ENCODE results near the gene FSTL4. TPM values are rescaled to one million over a fixed set of nuclear protein-coding genes. Genes with fewer than 3 reads are reported as not detected.

Gene FSTL4
- total and polyA plus RNA-seq, 8 donors = 0.11 to 2.9 (median 0.22) TPM

- Histone ChIP-seq H3K4me1 (peaks cover 9 to 14% of the 10 kb centered on the region in 2 donors), H3K27me3 (no peaks in the 10 kb centered on the region), H3K9me3 (no peaks in the 10 kb centered on the region), H3K4me3 (no peak overlapping the region), H3K27ac (peak overlapping the region in 1 of 2 donors; percentile 31), H3K36me3 (no peaks in the 10 kb centered on the region)
- peak; percentile 81 for ATAC-seq
- intact Hi-C loops (cut with DNase I) = no loop called here
- DNase-seq = peak in 2 of 4 donors; percentile 38 to 56
- no peak for TF ChIP-seq CTCF (IDR thresholded peaks at IDR 0.05)
Measured at GRCh38 chr5:133241179-133242092, 370.9 kb downstream of the FSTL4 start.

GRCh38 chr5:133240425-133241091 lies 371.8 kb downstream of the FSTL4 start:
- TF ChIP-seq CTCF (IDR thresholded peaks at IDR 0.05) = no peak
- no peak overlapping the region for H3K4me3 ChIP-seq
- peak in 1 of 4 donors; percentile 57 for DNase-seq
- intact Hi-C loops (cut with DNase I) = no loop called here
- H3K27me3 ChIP-seq = no peaks in the 10 kb centered on the region
- ATAC-seq = peak; percentile 62
- peaks cover 9 to 14% of the 10 kb centered on the region in 2 donors for H3K4me1 ChIP-seq
- no peaks in the 10 kb centered on the region for H3K9me3 ChIP-seq
- H3K36me3 ChIP-seq = no peaks in the 10 kb centered on the region
- peak overlapping the region in 1 of 2 donors; percentile 31 for H3K27ac ChIP-seq

GRCh38 chr5:133238426-133239205 lies 373.7 kb downstream of the FSTL4 start:
- intact Hi-C loops (cut with DNase I) = no loop called here

GRCh38 chr5:133236976-133237375 lies 375.4 kb downstream of the FSTL4 start:
- no peak for TF ChIP-seq CTCF (IDR thresholded peaks at IDR 0.05)
- ATAC-seq (no peak), DNase-seq (no peak)
- no peaks in the 10 kb centered on the region for H3K36me3 ChIP-seq
- H3K27me3 ChIP-seq = no peaks in the 10 kb centered on the region
- H3K4me3 ChIP-seq = no peak overlapping the region
- H3K9me3 ChIP-seq = no peaks in the 10 kb centered on the region
- peaks cover 9 to 15% of the 10 kb centered on the region in 2 donors for H3K4me1 ChIP-seq
- intact Hi-C loops (cut with DNase I) = no loop called here
- no peak overlapping the region for H3K27ac ChIP-seq

More at GRCh38 chr5:133238426-133239205, 373.7 kb downstream of the FSTL4 start:
- Histone ChIP-seq H3K4me3 (no peak overlapping the region), H3K27me3 (no peaks in the 10 kb centered on the region), H3K27ac (no peak overlapping the region), H3K36me3 (no peaks in the 10 kb centered on the region), H3K9me3 (no peaks in the 10 kb centered on the region), H3K4me1 (peaks cover 9 to 14% of the 10 kb centered on the region in 2 donors)
- no peak for ATAC-seq
- TF ChIP-seq CTCF (IDR thresholded peaks at IDR 0.05) = no peak
- no peak for DNase-seq
